Hepatic stellate cell (primary cell): ENCODE data around the gene MAN1A1.
A peak's percentile ranks its signal among the peaks of the same experiment; 100 is the strongest.

Experiments
- DNase-seq: peaks from one replicate; pipeline ENCODE4 v3.0.0; 2011; ENCODE audit warnings: low spot score

The MAN1A1 gene

GRCh38 chr6:119233312-119233984 lies 116.1 kb downstream of the MAN1A1 start:
- no peak for DNase-seq

- no peak for DNase-seq
Observed at GRCh38 chr6:119231394-119231793, 118.2 kb downstream of the MAN1A1 start.

- DNase-seq, result no peak
Observed at GRCh38 chr6:119230160-119230559, 119.4 kb downstream of the MAN1A1 start.

GRCh38 chr6:119227377-119227776 lies 122.2 kb downstream of the MAN1A1 start:
- no peak for DNase-seq

- DNase-seq, result no peak
Observed at GRCh38 chr6:119226089-119226488, 123.5 kb downstream of the MAN1A1 start.

GRCh38 chr6:119224095-119224701 lies 125.4 kb downstream of the MAN1A1 start:
- DNase-seq, result no peak

- no peak for DNase-seq
Observed at GRCh38 chr6:119220452-119220851, 129.1 kb downstream of the MAN1A1 start.

GRCh38 chr6:119218548-119218947 lies 131.0 kb downstream of the MAN1A1 start:
- no peak for DNase-seq

- no peak for DNase-seq
Observed at GRCh38 chr6:119215885-119216590, 133.5 kb downstream of the MAN1A1 start.

- DNase-seq, result no peak
Observed at GRCh38 chr6:119215309-119215708, 134.3 kb downstream of the MAN1A1 start.

- DNase-seq, result no peak
Observed at GRCh38 chr6:119210596-119210995, 139.0 kb downstream of the MAN1A1 start.

GRCh38 chr6:119209452-119210205 lies 139.9 kb downstream of the MAN1A1 start:
- peak; percentile 7 for DNase-seq

- DNase-seq, result no peak
Observed at GRCh38 chr6:119207971-119208725, 141.4 kb downstream of the MAN1A1 start.

- DNase-seq, result no peak
Observed at GRCh38 chr6:119207327-119207726, 142.2 kb downstream of the MAN1A1 start.

GRCh38 chr6:119205911-119206618 lies 143.5 kb downstream of the MAN1A1 start:
- no peak for DNase-seq

- DNase-seq, result no peak
Observed at GRCh38 chr6:119204719-119205118, 144.8 kb downstream of the MAN1A1 start.

GRCh38 chr6:119201480-119201879 lies 148.1 kb downstream of the MAN1A1 start:
- DNase-seq, result no peak

- no peak for DNase-seq
Observed at GRCh38 chr6:119200512-119201175, 148.9 kb downstream of the MAN1A1 start.

GRCh38 chr6:119197271-119197670 lies 152.3 kb downstream of the MAN1A1 start:
- no peak for DNase-seq

- DNase-seq, result no peak
Observed at GRCh38 chr6:119196715-119197114, 152.8 kb downstream of the MAN1A1 start.

- DNase-seq, result no peak
Observed at GRCh38 chr6:119195848-119196247, 153.7 kb downstream of the MAN1A1 start.
